ENCODE results near the gene CENPB.

GRCh38 chr20:3767427-3768341 is 18.9 kb downstream of the CENPB start, which contains the start of gene ADISSP:
- TF ChIP-seq EZH2phosphoT487 (IDR thresholded peaks at IDR 0.05; ENCODE audit: insufficient read depth, low read depth) (no peak), EZH2 (IDR thresholded peaks at IDR 0.05; ENCODE audit: insufficient read depth, poor library complexity, severe bottlenecking) (no peak)

Measured in GM23248 (cell line).